ENCODE data around the gene SELENBP1. TPM values are rescaled to one million over a fixed set of nuclear protein-coding genes. Genes with fewer than 3 reads are reported as not detected.

Gene SELENBP1
- total and polyA plus RNA-seq, 9 of the 15 experiments (the other 6 are each of a cell fraction or from before 2014, with no cell fraction given) = 25.8 to 81.2 (median 47.1) TPM

- no peak for TF ChIP-seq ZNF407 (IDR thresholded peaks at IDR 0.05; ENCODE audit: low read depth)
- no peak for TF ChIP-seq TRIM28 (IDR thresholded peaks at IDR 0.05)
- peak; percentile 5 for TF ChIP-seq EP300 (IDR thresholded peaks at IDR 0.05; ENCODE audit: low read length)
- TF ChIP-seq NFATC3 (IDR thresholded peaks at IDR 0.05) = no peak
- no peak for TF ChIP-seq ZNF184 (CRISPR knock-in tag; IDR thresholded peaks at IDR 0.05)
- no peak for TF ChIP-seq ERF (CRISPR knock-in tag; IDR thresholded peaks at IDR 0.05)
- TF ChIP-seq ATF1 (CRISPR knock-in tag; IDR thresholded peaks at IDR 0.05) = no peak
- TF ChIP-seq ATF1 (tag; IDR thresholded peaks at IDR 0.05) = peak; percentile 91
- TF ChIP-seq RAD51 (IDR thresholded peaks at IDR 0.05; ENCODE audit: borderline replicate concordance, low read depth) = peak; percentile 48; the same call in 1 of the 2 replicates
- TF ChIP-seq ZNF395 (CRISPR knock-in tag; IDR thresholded peaks at IDR 0.05) = no peak
- no peak for TF ChIP-seq E2F4 (CRISPR knock-in tag; IDR thresholded peaks at IDR 0.05; ENCODE audit: low read depth)
- no peak for TF ChIP-seq TCF3 (CRISPR knock-in tag; IDR thresholded peaks at IDR 0.05)
- TF ChIP-seq THRA (IDR thresholded peaks at IDR 0.05) = no peak
- TF ChIP-seq NR1H2 (CRISPR knock-in tag; IDR thresholded peaks at IDR 0.05) = no peak
- peak in 1 of 3 experiments; percentile 38 for TF ChIP-seq YY1 (IDR thresholded peaks at IDR 0.05; ENCODE audit: borderline replicate concordance in 1 of 3, control insufficient read depth in 1 of 3, extremely low read depth in 1 of 3, insufficient read depth in 3 of 3, insufficient read length in 1 of 3, insufficient replicate concordance in 2 of 3, low read depth in 1 of 3, low read length in 2 of 3)
- TF ChIP-seq MTA2 (IDR thresholded peaks at IDR 0.05; ENCODE audit: low read depth) = peak; percentile 34; the same call in 1 of the 2 replicates
- no peak; the same call in 1 of the 2 replicates for TF ChIP-seq ZBED1 (IDR thresholded peaks at IDR 0.05)
Observed at GRCh38 chr1:151346769-151347522, 25.6 kb downstream of the SELENBP1 start, which contains the start of gene RFX5 (continued).
